ENCODE data around the gene TICAM2.
A peak's percentile ranks its signal among the peaks of the same experiment; 100 is the strongest.
"Not testable (repeated sequence)": the region's sequence is repeated elsewhere in the genome, so short reads cannot be mapped to it uniquely, and the experiment has no call there.

TICAM2 gene, protein sequence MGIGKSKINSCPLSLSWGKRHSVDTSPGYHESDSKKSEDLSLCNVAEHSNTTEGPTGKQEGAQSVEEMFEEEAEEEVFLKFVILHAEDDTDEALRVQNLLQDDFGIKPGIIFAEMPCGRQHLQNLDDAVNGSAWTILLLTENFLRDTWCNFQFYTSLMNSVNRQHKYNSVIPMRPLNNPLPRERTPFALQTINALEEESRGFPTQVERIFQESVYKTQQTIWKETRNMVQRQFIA

DNA sequence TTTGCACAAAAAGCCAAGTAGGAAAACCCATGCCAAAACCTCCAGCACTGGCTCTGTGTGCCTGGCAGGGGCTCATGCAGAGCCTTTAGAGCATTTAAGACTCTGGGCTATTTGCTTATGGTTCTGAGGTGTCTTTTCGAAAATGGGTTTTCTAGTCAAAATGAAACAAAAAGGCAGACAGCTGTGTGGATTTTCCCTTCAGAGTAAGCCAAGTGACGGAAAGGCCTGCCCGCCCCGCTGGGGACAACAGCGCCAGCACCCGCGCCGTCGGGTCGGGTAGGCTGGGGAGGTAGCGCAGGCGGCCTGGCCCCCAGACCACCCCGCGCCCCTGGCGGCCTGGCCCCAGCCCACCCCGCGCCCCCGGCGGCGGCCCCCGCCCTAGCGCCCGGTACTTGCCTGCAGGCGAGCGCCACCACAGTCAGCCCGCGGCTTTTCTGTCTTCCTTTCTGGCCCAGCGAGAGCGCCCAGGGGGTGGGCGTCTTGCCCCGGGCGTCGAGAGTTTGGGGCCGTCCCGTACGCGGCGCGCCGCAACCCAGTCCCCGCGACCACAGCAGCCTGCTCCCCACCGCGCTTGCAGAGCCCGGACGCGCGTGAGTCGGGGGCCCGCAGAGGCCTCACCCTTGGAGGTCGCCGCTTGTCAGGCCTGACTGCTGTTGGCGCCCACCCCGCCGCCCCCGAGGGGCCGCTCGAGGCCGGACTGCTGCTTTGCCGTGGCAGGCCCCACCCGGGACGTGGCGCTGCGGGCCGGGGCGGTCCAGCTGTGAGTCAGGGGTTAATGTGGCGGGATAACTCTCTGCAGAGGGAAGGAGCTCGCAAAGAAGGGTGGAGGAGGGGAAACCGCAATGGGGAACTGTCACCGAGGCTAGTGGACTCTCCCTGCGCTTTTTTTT lies at the start of gene TICAM2:
Gene TICAM2, minus strand, starts transcription at position 779 of the 890 bp plus-strand sequence. CDS start 21,223 bp downstream, outside the sequence.
- intact Hi-C loops (cut with DNase I): loop anchor here (2.0 kb wide), 1 partner anchor 23 kb away; no protein-coding TSS in a partner anchor
- DNase-seq: peak; percentile 54 to 96 (median 68)

DNA sequence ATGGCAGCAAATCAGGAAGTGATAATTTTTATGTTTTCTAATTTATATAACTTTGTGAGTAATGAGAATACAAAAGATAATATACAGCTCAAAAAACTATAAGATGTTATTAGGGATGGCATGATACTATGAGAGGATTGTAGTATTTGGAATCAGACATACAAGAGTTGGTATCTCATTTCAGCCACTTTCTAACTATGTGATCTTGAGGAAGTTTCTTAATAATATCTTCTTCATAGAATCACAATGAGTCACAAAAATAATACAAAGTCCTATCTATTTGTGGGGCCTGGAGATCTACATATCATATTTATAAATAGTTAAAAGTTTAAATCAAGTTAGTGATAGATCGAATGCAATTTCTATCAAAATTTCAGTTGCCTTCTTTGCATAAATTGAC lies 47.3 kb upstream of the TICAM2 start:
- DNase-seq: no peak
- intact Hi-C loops (cut with DNase I): no loop called here

DNA sequence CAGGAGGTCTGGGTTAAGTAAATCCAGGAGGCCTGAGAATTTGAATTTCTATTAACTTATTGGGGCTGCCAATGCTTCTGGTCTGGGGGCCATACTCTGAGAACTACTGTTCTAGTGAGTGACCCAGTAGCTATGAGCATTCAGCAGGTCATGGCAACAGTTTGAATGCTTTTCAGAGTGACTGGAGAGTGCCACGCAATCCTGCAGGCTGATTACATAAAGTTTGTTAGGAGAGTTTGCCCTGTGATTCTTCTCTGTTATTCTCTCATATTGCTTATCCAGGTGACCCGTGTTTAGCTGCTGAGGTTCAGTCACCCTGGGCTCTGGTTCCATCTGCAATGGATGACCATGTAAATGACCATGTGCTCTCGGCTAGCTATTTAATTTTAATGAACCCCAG lies 45.8 kb upstream of the TICAM2 start:
- intact Hi-C loops (cut with DNase I): no loop called here
- no peak for DNase-seq

DNA sequence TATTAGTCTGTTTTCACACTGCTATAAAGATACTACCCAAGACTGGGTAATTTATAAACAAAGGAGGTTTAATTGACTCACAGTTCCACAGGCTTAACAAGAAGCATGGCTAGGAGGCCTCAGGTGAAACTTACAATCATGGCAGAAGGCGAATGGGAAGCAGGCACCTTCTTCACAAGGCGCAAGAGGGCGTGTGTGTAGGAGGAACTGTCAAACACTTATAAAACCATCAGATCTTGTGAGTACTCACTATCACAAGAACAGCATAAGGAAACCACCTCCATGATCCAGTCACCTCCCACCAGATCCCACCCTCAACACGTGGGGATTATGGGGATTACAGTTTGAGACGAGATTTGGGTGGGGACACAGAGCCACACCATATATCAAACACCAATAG lies 43.1 kb upstream of the TICAM2 start:
- intact Hi-C loops (cut with DNase I); DNase-seq: not testable (repeated sequence)

DNA sequence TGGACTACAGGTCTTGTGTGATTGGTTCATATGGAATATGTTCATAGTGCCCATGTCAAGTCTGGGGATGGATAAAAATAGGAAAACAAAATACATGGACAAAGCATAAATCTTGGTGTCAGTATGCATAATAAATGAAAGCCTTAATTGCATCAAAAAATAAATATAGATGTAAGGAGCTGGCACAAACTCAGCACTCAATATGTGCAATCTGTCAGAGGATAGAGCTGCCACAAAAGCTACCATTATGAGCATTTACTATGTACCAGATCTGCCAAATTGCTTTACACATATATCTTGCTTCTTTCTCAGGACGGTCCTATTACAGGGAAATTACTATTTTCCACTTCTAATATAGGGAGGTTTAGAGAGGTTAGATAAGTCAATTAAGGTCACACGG lies 41.8 kb upstream of the TICAM2 start:
- intact Hi-C loops (cut with DNase I): no loop called here

DNA sequence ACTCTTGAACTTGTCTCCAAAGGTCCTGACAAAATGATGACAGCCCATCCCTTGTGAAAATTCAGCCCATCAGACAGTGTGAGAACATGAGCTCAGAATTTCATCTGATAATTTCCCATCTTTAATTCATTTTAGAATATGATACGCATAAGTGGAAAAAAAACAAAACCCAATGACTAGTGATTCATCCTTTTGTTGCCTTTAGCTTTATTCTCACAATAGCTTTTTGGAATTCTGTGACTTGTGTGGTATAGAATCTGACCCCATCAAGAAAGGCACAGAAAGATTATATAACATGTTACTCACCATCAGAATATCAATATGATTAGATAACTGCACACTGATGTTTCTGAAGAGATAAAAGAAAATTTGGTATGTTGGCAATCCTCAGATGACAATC lies 39.7 kb upstream of the TICAM2 start:
- intact Hi-C loops (cut with DNase I): no loop called here

More for the DNA sequence above, 41.8 kb upstream of the TICAM2 start:
- no peak for DNase-seq

DNA sequence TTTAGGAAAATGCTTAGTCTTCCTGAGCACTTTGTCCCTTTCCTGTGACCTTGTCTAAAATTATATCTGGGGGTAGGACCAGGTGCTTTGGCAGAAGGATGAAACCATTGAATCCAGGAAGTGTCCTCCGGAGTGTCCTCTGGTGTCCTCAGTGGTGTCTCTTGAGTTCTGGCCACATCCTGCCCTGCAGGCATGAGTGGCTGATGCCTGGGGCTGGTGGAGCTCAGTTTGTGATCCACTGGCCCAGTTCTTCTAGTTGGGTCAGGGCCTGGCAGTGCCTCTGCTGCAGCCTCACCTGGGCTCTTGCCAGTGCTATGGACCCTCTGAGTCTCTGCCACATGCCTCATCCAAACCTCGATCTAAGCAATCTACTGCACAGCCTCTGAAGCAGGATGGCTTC lies 38.0 kb upstream of the TICAM2 start:
- intact Hi-C loops (cut with DNase I): no loop called here
- DNase-seq: no peak

More for the DNA sequence above, 39.7 kb upstream of the TICAM2 start:
- DNase-seq: no peak

DNA sequence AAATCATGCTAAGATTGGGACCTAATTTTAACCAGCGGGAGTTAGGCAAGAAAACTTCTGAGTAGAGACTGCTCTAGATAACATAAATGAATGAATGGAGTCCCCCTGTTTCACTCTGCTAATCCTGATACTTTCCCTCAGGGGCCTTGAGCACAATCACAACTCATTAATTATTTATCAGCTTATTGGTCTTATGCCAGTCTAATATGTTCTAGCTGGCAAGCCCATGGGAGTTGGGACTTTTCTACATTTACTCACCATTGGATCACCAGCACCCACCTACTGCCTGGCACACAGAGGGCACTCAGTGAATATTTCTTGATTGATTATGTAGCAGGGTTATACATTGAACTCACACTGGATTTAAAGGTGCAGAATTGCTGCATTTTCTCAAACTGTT lies 37.1 kb upstream of the TICAM2 start:
- DNase-seq: no peak
- intact Hi-C loops (cut with DNase I): no loop called here

DNA sequence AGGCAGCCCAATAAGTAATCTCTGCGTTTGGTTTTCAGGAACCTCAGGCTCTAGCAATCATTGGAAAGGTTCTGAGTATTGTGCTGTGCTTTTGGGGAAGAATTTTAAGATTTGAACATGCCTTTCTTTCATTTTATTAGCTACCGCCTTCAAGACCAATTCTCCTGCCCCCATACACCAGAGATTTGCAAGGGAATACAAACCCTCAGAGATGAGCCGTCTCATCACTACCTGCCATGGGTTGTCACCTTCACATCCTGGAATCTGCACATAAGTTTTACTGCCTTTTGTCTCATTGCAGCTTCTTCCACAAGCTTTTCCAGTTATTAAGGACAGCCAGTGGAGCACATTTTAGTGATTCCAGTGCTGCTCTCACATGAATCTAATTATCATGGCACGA lies 35.2 kb upstream of the TICAM2 start:
- intact Hi-C loops (cut with DNase I): no loop called here
- DNase-seq: no peak

DNA sequence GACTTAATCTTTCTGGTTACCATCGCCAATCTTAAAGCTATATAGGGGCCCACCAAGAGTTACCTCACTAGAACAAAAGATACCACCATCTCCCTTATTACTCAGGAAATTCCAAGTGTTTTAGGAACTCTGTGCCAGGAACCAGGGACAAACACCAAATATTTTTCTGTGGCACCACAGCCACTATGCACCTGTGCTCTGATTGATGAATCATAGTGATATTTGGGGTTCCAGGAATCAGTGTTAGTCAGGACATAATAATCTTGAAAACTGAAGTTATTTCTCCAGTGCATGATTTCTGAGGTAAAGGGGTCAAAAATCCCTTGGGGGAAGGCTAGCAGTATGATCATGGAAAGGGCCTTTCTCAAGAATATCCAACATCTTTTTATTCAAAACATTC lies 33.7 kb upstream of the TICAM2 start:
- intact Hi-C loops (cut with DNase I): no loop called here
- DNase-seq: no peak

DNA sequence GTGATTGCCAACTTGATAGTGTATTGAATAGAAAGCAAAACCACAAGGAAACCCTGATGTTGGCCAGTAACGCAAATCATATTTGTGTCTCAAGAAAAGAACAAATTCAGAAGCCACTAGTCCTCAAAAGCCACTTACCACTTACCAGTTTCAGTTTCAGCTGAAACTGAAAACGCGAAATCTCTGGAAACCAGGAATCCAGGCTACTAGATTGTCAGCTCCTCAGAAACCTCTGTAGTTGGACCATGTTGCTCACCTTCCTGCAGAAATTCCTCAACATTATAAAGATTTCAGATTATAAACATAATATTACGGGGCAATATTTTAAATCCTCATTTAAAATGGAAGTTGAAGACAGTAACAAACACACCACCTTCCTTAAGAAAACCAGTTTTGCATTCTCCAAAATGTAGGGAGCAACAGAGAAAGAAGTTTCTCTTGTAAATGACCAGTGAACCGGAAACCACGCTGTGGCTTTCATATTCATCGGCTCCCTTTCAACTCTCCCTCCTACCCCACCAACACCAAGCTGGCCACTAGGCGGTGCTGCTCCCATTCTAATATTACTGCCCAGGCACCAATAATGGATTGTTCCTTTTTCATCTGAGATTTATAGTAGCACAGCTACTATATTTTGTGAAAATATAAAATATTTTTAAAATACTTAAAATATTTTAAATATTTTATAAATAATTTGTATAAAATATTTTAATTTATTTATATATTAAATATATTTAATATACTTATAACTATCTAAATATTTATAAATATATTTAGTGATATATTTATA lies 32.3 kb upstream of the TICAM2 start:
- intact Hi-C loops (cut with DNase I): loop anchor here (1.0 kb wide), 2 partner anchors 205 to 434 kb away; no protein-coding TSS in a partner anchor
- peak; percentile 76 to 97 (median 92) for DNase-seq

DNA sequence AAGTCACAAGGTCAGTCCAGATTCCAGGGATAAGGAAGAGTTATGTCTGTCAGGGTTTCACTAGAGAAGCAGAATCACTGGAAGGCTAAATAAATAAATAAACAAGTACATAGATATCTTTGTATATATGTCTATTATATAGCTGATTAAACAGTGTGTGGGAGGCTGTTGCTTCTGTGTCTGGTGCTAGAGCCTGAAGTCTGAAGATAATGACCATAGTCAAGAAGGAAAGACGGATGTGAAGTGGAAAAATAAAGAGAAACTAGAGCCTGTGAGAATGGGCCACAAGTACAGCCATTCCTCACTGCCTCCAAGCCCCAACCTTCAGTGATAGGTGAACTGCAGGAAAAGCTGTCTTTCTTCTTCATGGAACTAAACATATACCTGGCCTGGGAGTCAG lies 27.6 kb upstream of the TICAM2 start:
- DNase-seq: no peak

DNA sequence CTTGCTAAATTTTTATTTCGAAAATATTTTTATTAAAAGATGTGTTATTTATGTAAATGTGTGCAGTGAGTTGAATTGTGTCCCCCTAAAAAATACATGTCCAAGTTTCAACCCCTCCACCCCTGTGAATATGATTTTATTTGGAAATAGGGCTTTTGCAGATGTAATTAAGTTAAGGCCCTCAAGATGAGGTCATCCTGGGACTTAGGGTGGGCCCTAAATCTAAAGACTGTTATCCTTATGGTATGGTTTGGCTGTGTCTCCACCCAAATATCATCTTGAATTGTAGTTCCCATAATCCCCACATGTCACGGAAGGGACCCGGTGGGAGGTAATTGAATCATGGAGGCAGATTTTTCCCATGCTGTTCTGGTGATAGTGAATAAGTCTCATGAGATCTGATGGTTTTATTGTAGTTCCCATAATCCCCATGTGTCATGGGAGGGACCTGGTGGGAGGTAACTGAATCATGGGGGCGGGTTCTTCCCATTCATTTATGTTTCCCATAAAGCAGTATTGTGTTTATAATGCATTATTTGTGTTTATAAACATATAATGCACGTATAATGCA lies 25.1 kb upstream of the TICAM2 start:
- intact Hi-C loops (cut with DNase I): loop anchor here (10.0 kb wide), 1 partner anchor 83 kb away; the partner anchor contains the start of gene FEM1C
- no peak for DNase-seq

More for the DNA sequence above, 27.6 kb upstream of the TICAM2 start:
- intact Hi-C loops (cut with DNase I): loop anchor here (10.0 kb wide), 1 partner anchor 85 kb away; the partner anchor contains the start of gene FEM1C

DNA sequence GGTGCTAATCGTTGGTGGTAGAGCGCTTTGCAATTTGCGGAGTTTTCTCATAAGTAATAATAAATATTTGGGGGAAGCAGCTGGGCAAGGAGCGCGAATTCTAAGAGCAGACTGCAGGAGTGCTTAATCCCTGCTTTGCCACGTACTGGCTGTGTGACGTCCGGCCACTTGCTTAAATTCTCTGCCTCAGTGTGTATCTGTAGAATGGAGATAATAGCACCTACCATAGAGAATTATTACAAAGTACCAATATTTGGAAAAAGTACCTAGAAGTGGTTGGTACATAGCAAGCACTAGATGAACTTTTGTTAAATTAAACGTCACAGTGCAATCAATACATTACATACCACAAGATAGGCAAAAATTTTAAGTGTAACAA lies 24.2 kb upstream of the TICAM2 start:
- intact Hi-C loops (cut with DNase I): loop anchor here (1.0 to 10.0 kb wide), 2 partner anchors 82 to 215 kb away; partner anchors contain the start of genes AP3S1, ATG12 and FEM1C
- DNase-seq: no peak

DNA sequence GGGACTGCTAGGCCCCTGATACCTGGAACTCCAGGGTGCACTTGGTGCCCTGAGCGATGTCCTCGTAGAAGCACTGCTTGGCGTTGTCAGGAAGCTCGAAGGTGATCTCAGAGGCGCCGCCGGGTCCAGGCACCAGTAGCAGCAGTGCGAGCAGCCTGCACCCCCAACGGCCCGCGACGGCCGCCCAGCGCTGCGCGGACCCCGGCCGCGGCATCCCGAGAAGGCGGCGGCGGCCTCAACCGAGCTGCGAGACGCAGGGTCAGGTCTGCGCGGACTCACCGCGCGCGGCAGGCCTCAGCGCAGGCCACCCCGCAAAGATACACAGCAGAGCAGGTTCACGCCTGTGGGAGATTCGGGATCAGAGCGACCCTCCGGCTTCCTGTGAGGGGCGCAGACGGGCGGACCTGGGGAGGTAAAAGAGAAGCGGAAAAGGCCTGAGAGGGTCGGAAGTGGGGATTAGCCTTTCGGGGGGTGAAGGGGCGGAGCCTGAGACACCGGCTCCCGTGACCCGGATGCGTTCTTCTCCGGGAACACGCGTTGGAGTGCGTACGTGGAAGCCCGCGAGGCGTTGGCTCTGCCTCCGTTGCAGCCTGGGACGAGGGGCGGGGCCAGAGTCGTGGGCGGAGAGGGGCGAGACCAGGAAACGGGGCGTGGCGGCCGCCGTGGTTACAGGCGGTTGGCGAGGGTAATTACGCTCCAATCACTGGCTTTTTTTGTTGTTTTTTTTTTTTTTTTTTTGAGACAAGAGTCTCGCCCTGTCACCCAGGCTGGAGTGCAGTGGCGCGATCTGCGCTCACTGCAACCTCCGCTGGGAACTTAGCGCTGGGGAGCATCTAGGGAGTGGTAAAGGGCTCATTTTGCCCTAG lies 23.5 kb upstream of the TICAM2 start, which contains the start of gene TMED7:
Gene TMED7, minus strand, starts transcription at position 458 of the 866 bp plus-strand sequence. Its CDS starts 244 bp downstream, at position 214.
- DNase-seq: peak; percentile 99 to 100 (median 99)
- intact Hi-C loops (cut with DNase I): loop anchor here (1.0 to 10.0 kb wide), 3 partner anchors 23 to 215 kb away; partner anchors contain the start of genes AP3S1, ATG12, FEM1C and TICAM2

DNA sequence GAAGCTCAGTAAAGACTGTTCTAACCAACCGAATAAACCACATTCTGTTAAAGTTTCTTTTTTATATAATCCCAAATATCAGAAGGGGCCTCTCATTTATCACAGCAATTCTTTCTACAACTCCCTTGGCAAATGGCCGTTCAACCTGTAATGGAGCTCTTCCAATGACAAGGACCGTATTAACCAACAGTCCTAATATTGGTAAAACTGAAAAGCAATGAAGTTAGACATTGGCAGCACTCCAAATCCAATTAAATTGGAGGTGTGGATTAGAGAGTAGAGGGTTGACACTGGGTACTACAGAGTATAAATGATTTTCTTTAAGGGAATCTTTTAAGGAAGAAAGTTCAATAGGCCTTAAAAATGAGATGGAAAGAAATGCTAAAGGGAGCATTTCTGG lies 22.7 kb upstream of the TICAM2 start:
- intact Hi-C loops (cut with DNase I): loop anchor here (2.0 to 10.0 kb wide), 2 partner anchors 22 to 80 kb away; partner anchors contain the start of genes FEM1C and TICAM2

DNA sequence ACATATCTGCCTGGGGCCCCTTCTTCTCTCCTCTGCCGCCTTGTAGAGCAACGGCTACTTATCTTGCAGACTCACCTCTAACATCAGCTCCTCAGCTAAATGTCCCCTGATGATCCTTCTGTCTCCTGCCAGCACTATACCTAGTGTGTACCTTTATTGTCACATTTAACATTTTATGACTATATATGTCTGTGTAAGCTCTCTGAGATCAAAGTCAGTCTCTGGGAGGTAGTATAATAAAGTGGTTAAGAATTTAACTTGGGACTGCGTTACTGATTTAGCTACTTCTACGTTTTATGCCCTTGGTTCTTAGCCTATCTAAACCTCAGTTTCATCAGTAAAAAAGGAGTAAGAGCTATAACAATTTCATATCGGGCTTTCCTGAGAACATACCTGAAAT lies 21.4 kb upstream of the TICAM2 start:
- intact Hi-C loops (cut with DNase I): loop anchor here (2.0 to 10.0 kb wide), 2 partner anchors 21 to 79 kb away; partner anchors contain the start of genes FEM1C and TICAM2
- no peak for DNase-seq

More for the DNA sequence above, 22.7 kb upstream of the TICAM2 start:
- DNase-seq: no peak

DNA sequence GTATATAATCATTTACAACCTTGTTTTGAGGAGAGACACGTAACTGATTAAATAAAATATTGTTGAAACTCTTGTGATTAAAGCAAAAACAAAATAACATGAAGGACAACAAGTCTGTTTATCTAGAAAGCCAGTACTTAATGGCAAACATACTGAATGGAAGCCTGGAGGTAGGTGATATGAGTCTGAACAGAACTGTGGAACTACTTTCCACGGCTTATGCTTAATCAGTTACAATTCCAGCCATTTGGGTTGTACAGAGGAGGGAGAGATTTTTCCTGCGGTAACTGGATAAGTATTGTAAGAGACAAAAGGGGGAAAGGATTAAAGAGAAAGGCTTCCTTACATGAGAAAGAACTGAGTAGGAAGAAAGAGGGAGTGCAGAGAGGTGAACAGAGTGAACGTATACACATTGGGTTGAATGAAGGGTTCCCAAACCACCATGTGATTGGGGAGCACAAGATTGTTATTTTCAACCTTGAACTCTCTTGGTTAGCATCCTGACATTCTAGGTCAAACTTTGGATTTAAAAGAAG lies 19.2 kb upstream of the TICAM2 start:
- DNase-seq: no peak
- intact Hi-C loops (cut with DNase I): loop anchor here (10.0 kb wide), 1 partner anchor 77 kb away; the partner anchor contains the start of gene FEM1C
